ENCODE results near the gene RCE1.

GRCh38 chr11:66882561-66883015, 39.3 kb downstream of the RCE1 start:
- TF ChIP-seq POLR2A (IDR thresholded peaks at IDR 0.05) (no peak), CTCF (IDR thresholded peaks at IDR 0.05) (no peak)

All from testis (tissue), 2 donors.